ENCODE results near the gene TCEANC2.

DNA sequence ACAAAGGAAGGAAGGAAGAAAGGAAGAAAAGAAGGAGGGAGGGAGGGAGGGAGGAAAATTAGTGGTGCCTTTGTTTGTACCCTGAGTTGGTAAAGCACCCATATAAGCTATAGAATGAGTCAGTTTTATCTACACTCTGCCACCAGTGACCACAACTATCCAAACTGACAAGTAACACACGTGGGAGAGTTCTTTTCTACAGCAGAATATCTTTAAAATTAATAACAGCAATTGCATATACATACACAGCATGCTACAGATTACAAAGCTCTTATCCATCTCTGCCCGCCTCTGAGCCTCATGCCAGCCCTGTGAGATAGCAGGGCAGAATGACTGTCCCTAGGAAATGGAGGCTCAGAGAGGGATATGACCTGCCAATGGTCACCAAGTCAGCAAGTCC is 79.1 kb downstream of the TCEANC2 start:
- TF ChIP-seq TCF12 (IDR thresholded peaks at IDR 0.05; ENCODE audit: low read depth) (no peak), TEAD4 (IDR thresholded peaks at IDR 0.05) (no peak), REST (IDR thresholded peaks at IDR 0.05; ENCODE audit: low read depth) (no peak), TAF1 (IDR thresholded peaks at IDR 0.05; ENCODE audit: low read depth) (no peak)

Measured in Ishikawa (cell line).